ENCODE data around the gene YIPF4. TPM values are rescaled to one million over a fixed set of nuclear protein-coding genes. Genes with fewer than 3 reads are reported as not detected.
"Not testable (repeated sequence)": the region's sequence is repeated elsewhere in the genome, so short reads cannot be mapped to it uniquely, and the experiment has no call there.

The YIPF4 gene
- polyA plus RNA-seq, 2 of the 4 experiments (the other 2 are of a cell fraction), result 31.4 to 54.1 TPM

DNA sequence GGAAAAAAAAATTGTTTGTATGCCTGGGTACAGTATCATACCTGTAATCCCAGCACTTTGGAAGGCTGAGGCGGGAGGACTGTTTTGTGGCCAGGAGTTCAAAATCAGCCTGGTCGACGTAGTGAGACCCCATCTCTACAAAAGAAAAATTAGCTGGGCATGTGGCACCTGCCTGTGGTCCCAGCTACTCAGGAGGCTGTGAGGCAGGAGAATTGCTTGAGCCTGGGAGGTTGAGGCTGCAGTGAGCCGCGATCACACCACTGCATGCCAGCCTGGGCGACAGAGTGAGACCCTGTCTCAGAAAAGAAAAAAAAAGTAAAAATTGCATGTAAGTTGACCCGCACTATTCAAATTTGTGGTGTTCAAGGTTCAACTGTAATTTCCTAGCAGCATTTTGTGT is 32.9 kb downstream of the YIPF4 start (continued):
- TF ChIP-seq NFE2L2 (conservative IDR thresholded peaks at IDR 0.05; ENCODE audit: low read length) (no peak), RCOR1 (IDR thresholded peaks at IDR 0.05; ENCODE audit: low read depth, low read length) (no peak), JUNB (IDR thresholded peaks at IDR 0.05) (no peak)

DNA sequence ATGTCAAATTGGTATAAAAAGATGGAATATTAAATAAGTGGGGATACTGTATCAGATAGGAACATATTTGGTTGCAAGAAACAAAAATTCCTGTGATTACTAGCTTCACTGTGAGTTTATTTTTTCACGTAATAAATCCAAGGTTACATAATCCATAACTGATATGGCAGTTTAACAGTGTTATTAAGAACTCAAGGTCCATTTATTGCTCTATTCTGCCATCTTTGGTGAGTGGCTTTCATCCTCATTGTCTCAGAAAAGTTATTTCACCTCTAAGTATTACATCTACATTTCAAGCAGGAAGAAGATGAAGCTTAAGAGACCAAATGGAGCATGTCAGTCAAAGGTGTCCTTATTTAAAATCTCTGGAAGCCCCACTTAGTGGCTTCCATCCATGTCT is 37.2 kb downstream of the YIPF4 start:
- TF ChIP-seq, protein P1, sequence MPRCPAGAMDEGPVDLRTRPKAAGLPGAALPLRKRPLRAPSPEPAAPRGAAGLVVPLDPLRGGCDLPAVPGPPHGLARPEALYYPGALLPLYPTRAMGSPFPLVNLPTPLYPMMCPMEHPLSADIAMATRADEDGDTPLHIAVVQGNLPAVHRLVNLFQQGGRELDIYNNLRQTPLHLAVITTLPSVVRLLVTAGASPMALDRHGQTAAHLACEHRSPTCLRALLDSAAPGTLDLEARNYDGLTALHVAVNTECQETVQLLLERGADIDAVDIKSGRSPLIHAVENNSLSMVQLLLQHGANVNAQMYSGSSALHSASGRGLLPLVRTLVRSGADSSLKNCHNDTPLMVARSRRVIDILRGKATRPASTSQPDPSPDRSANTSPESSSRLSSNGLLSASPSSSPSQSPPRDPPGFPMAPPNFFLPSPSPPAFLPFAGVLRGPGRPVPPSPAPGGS (IDR thresholded peaks at IDR 0.05), result no peak
- TF ChIP-seq MYC (IDR thresholded peaks at IDR 0.05; ENCODE audit: borderline replicate concordance, low read length), result no peak
- ATAC-seq, result no peak; a peak in 1 of 6 replicates
- DNase-seq (ENCODE audit: low read depth in 1 of 2, low spot score in 1 of 2), result no peak
- Histone ChIP-seq H3K4me2 (no peak overlapping the region), H3K27ac (no peak overlapping the region), H3K4me3 (no peak overlapping the region), H3K4me1 (no peaks in the 10 kb centered on the region), H3K9me3 (no peaks in the 10 kb centered on the region)
- ChIA-PET CTCF (interaction anchor here (1.4 to 2.4 kb wide), 3 partner anchors 9 to 15 kb away, joined by 4 to 9 read pairs (median 6); no protein-coding TSS in a partner anchor), POLR2A (no interaction called here)
- 89% methylated on average over 1 of the region's 1 CpG for WGBS (ENCODE audit: missing lambda C conversion rate)
- no peak for FAIRE-seq

DNA sequence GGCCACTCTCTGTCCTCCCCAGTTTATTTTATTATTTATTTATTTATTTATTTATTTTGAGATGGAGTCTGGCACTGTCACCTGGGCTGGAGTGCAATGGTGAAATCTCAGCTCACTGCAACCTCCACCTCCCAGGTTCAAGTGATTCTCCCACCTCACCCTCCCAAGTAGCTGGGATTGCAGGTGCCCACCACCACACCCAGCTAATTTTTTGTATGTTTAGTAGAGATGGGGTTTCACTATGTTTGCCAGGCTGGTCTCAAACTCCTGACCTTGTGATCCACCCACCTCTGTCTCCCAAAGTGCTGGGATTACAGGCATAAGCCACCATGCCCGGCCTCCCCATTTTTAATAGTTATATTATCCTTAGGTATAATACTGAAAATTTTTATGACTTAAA is 51.0 kb downstream of the YIPF4 start:
- CTCF ChIA-PET; ATAC-seq; FAIRE-seq; H3K4me3 ChIP-seq; DNase-seq (ENCODE audit: low read depth in 1 of 2, low spot score in 1 of 2); H3K27ac ChIP-seq; H3K9me3 ChIP-seq: not testable (repeated sequence)
- WGBS (ENCODE audit: missing lambda C conversion rate), result 73% methylated on average over 1 of the region's 1 CpG
- peaks cover 23% of the 10 kb centered on the region for H3K4me1 ChIP-seq
- POLR2A ChIA-PET, result interaction anchor here (0.6 kb wide), 1 partner anchor 39 kb away, joined by 4 read pairs; no protein-coding TSS in a partner anchor
- peak overlapping the region; percentile 58 for H3K4me2 ChIP-seq

DNA sequence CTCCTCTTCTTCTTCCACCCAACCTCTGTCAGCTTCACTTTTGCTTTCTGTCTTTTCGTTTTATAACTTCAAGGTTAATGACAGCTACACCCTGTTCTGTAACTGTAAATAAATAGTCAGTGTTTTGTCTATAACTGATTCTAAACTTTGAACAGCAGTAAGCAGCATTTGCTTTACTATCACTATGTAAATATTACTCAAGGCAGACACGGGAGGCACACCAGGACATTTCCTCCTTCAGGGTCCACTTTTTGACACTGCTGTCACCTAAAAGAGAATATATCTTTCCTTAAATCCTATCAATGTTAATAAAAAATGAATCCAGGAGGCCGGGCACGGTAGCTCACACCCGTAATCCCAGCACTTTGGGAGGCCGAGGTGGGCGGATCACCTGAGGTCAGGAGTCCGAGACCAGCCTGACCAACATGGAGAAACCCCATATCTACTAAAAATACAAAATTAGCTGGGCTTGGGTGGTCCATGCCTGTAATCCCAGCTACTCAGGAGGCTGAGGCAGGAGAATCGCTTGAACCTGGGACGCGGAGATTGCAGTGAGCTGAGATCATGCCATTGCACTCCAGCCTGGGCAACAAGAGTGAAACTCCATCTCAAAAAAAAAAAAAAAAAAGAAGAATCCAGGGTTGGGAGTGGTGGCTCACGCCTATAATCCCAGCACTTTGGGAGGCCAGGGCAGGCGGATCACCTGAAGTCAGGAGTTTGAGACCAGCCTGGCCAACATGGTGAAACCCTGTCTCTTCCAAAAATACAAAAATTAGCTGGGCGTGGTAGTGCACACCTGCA is 51.7 kb downstream of the YIPF4 start:
- not testable (repeated sequence) for H3K4me3 ChIP-seq, H3K9me3 ChIP-seq, FAIRE-seq
- peak in 1 of 2 experiments; percentile 37; a peak in 1 of 4 replicates for TF ChIP-seq CEBPB (IDR thresholded peaks at IDR 0.05)
- peak overlapping the region; percentile 58 for H3K4me2 ChIP-seq
- ChIA-PET POLR2A (interaction anchor here (0.6 kb wide), 1 partner anchor 40 kb away, joined by 4 read pairs; no protein-coding TSS in a partner anchor), CTCF (interaction anchor here (0.7 to 2.2 kb wide), 2 partner anchors 14 to 25 kb away, joined by 3 to 6 read pairs; no protein-coding TSS in a partner anchor)
- DNase-seq (ENCODE audit: low read depth in 1 of 2, low spot score in 1 of 2) (peak in 1 of 2 experiments; percentile 53), ATAC-seq (peak; percentile 64 to 70; a peak in 5 of 6 replicates)
- H3K27ac ChIP-seq, result peak overlapping the region; percentile 44 to 52; a peak in 4 of 6 replicates
- peaks cover 23% of the 10 kb centered on the region for H3K4me1 ChIP-seq
- WGBS (ENCODE audit: missing lambda C conversion rate), result 50% methylated on average over 14 of the region's 14 CpGs

DNA sequence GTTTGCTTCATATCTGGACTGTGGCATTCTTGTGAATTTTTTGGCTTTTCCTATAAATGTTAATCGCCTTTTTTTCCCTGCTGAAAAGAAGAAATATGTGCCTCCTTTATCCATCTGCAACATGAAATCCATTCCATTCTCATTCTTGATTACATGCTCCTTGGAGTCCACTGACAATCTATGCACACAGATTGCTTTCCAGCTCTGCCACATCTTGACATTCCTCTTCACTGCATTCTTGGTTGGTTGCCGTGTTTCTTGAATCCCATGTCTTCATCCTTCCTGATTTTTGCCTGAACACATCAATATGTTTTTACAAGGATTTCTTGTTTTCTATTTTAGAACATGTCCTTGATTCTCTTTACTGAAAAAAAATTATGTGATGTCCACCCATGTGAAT is 52.4 kb downstream of the YIPF4 start:
- FAIRE-seq (no peak), ATAC-seq (no peak), DNase-seq (ENCODE audit: low read depth in 1 of 2, low spot score in 1 of 2) (no peak)
- TF ChIP-seq HDAC2 (IDR thresholded peaks at IDR 0.05) (no peak), MYC (IDR thresholded peaks at IDR 0.05; ENCODE audit: borderline replicate concordance, low read length) (no peak), EHMT2 (IDR thresholded peaks at IDR 0.05; ENCODE audit: low read depth) (no peak), BHLHE40 (IDR thresholded peaks at IDR 0.05; ENCODE audit: low read depth, low read length) (no peak), TFCP2L1 (CRISPR knock-in tag; IDR thresholded peaks at IDR 0.05) (no peak), HOXB5 (CRISPR knock-in tag; IDR thresholded peaks at IDR 0.05) (no peak)
- TF ChIP-seq, protein P2, sequence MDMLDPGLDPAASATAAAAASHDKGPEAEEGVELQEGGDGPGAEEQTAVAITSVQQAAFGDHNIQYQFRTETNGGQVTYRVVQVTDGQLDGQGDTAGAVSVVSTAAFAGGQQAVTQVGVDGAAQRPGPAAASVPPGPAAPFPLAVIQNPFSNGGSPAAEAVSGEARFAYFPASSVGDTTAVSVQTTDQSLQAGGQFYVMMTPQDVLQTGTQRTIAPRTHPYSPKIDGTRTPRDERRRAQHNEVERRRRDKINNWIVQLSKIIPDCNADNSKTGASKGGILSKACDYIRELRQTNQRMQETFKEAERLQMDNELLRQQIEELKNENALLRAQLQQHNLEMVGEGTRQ (IDR thresholded peaks at IDR 0.05), result no peak
- TF ChIP-seq, protein P3, sequence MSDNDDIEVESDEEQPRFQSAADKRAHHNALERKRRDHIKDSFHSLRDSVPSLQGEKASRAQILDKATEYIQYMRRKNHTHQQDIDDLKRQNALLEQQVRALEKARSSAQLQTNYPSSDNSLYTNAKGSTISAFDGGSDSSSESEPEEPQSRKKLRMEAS (IDR thresholded peaks at IDR 0.05), result no peak
- Histone ChIP-seq H3K4me1 (peaks cover 23% of the 10 kb centered on the region), H3K4me3 (no peak overlapping the region), H3K9me3 (no peaks in the 10 kb centered on the region), H3K4me2 (peak overlapping the region; percentile 58), H3K27ac (peak overlapping the region; percentile 44 to 47; a peak in 2 of 6 replicates)
- 86% methylated on average over 2 of the region's 2 CpGs for WGBS (ENCODE audit: missing lambda C conversion rate)
- ChIA-PET CTCF (interaction anchor here (2.2 kb wide), 1 partner anchor 15 kb away, joined by 6 read pairs; no protein-coding TSS in a partner anchor), POLR2A (no interaction called here)
